Lung (tissue), 12 donors: ENCODE measurements around the gene ACTR5. TPM values are rescaled to one million over a fixed set of nuclear protein-coding genes. Genes with fewer than 3 reads are reported as not detected.
"Not testable (repeated sequence)": the region's sequence is repeated elsewhere in the genome, so short reads cannot be mapped to it uniquely, and the experiment has no call there.

Experiments used
- ATAC-seq: fragments of 200-7000 bp; cut with Tn5 transposase; one replicate; pipeline ENCODE4 v1.9.1; 2020; ENCODE audit warnings: moderate number of reproducible peaks; ENCODE audit not compliant: insufficient read depth, low FRiP score
- DNase-seq, 3 donors: peaks; one replicate each; pipeline ENCODE4 v3.0.0-alpha.2; 2013 to 2017
- H3K27ac ChIP-seq, 2 donors: one replicate each; pipeline ENCODE4 v1.5.1; 2013; ENCODE audit warnings: mild to moderate bottlenecking in 2 of 2, moderate library complexity in 2 of 2, control low read depth in 1 of 2, inconsistent platforms in 1 of 2, low read depth in 1 of 2, low read length in 1 of 2
- H3K27me3 ChIP-seq, 3 donors: one replicate each; pipeline ENCODE4 v1.5.1; 2013; ENCODE audit warnings: low read length in 2 of 3; ENCODE audit not compliant: control insufficient read depth in 3 of 3, insufficient read depth in 3 of 3
- H3K36me3 ChIP-seq, 4 donors: one replicate each; pipeline ENCODE4 v1.5.1; 2013; ENCODE audit warnings: low read length in 4 of 4, mild to moderate bottlenecking in 1 of 4, moderate library complexity in 1 of 4; ENCODE audit not compliant: control insufficient read depth in 4 of 4, insufficient read depth in 4 of 4
- H3K4me1 ChIP-seq, 5 donors: one replicate each; pipeline ENCODE4 v1.5.1; 2013; ENCODE audit warnings: low read length in 5 of 5, mild to moderate bottlenecking in 2 of 5, moderate library complexity in 1 of 5; ENCODE audit not compliant: control insufficient read depth in 5 of 5, insufficient read depth in 5 of 5
- H3K4me3 ChIP-seq: one replicate; pipeline ENCODE4 v1.5.1; 2013; ENCODE audit warnings: mild to moderate bottlenecking, control low read depth, moderate library complexity
- H3K9ac ChIP-seq, 2 donors: one replicate each; pipeline ENCODE4 v1.5.1; 2013; ENCODE audit warnings: low read length in 2 of 2, control low read depth in 1 of 2; ENCODE audit not compliant: insufficient read depth in 1 of 2
- H3K9me3 ChIP-seq, 4 donors: one replicate each; pipeline ENCODE4 v1.5.1; 2013; ENCODE audit warnings: low read length in 3 of 4, mild to moderate bottlenecking in 1 of 4, moderate library complexity in 1 of 4; ENCODE audit not compliant: control insufficient read depth in 4 of 4, insufficient read depth in 3 of 4
- WGBS, 2 donors: extraction: QIAGEN DNeasy Blood & Tissue Kit; methylation state at CpG; one replicate each; pipeline ENCODE4 v1.1.7; 2013; 5-methylcytosine and 5-hydroxymethylcytosine counted together
- polyA plus RNA-seq, 2 donors: library from polyadenylated mRNA; stranded (reverse); fragments of 200-250 nt; gene quantifications; one replicate each; pipeline ENCODE4 v1.2.1, GENCODE V29; 2013
- total RNA-seq, 2 donors: library from RNA; depleted of rRNA in 1 of 2; stranded (reverse); fragments of >200 nt in 1 of 2; gene quantifications; one replicate each; pipeline ENCODE4 v1.2.1, GENCODE V29; 2014 to 2021
- TF ChIP-seq, protein P1 (sequence below): IDR thresholded peaks from 2 replicates; pipeline ENCODE4 v1.5.1; 2012; ENCODE audit warnings: mild to moderate bottlenecking; ENCODE audit errors: control extremely low read depth, extremely low read depth
- donor health status: control.
- donor health status: control.
- donor health status: Bipolar disorder and iron deficiency.
- donor health status: healthy.
- donor health status: DM: yes; HTN: yes; CAD: no.

ACTR5 gene
- total and polyA plus RNA-seq, 4 donors: 5.3 to 9.5 (median 6.4) TPM

DNA sequence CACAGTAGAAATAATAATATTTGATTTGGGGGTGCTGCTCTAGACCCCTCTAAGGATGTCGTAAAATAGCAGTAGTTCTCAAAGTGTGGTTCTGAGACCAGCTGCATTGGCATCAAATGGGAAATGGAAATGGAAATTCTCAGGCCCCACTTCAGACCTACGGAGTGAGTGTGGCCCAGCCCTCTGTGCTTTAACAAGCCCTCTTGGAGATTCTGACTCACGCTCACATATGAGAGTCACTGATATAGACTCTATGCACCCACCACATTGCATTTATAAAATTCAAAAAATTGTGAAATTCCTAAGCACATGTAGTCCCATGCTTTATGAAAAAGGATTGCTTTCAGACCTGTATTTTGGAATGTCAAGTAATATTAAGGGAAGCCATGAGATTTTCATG is 43.0 kb downstream of the ACTR5 start:
- Histone ChIP-seq H3K27ac (no peak overlapping the region), H3K9ac (no peak overlapping the region), H3K36me3 (no peaks in the 10 kb centered on the region), H3K4me3 (no peak overlapping the region), H3K4me1 (no peaks in the 10 kb centered on the region), H3K27me3 (peaks cover 0 to 2% (median 0%) of the 10 kb centered on the region in 3 donors), H3K9me3 (peaks cover 0 to 16% (median 0%) of the 10 kb centered on the region in 4 donors)
- ATAC-seq: no peak
- no peak for DNase-seq
- TF ChIP-seq, protein P1, sequence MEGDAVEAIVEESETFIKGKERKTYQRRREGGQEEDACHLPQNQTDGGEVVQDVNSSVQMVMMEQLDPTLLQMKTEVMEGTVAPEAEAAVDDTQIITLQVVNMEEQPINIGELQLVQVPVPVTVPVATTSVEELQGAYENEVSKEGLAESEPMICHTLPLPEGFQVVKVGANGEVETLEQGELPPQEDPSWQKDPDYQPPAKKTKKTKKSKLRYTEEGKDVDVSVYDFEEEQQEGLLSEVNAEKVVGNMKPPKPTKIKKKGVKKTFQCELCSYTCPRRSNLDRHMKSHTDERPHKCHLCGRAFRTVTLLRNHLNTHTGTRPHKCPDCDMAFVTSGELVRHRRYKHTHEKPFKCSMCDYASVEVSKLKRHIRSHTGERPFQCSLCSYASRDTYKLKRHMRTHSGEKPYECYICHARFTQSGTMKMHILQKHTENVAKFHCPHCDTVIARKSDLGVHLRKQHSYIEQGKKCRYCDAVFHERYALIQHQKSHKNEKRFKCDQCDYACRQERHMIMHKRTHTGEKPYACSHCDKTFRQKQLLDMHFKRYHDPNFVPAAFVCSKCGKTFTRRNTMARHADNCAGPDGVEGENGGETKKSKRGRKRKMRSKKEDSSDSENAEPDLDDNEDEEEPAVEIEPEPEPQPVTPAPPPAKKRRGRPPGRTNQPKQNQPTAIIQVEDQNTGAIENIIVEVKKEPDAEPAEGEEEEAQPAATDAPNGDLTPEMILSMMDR: no peak
- WGBS, 2 donors: 66 to 87% methylated on average over 3 of the region's 3 CpGs

DNA sequence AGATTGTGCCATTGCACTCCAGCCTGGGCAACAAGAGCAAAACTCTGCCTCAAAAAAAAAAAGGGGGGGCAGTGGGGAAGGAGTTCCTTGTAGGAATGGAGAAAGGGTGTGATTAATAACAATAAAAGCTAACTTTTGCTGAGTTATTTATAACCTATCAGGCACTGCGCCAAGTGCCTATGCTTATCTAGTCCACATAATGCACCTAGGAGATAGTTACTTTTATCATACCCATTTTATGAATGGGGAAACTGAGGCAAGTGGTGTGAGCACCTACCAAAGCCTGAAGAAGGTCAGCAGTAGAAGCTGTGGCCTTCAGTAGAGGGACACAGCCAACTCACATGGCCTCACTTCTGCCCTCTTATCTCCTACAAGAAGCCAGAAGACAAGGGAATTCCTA is 43.7 kb downstream of the ACTR5 start:
- Histone ChIP-seq H3K27me3 (peaks cover 0 to 2% (median 0%) of the 10 kb centered on the region in 3 donors), H3K36me3 (no peaks in the 10 kb centered on the region), H3K4me1 (no peaks in the 10 kb centered on the region), H3K9me3 (peaks cover 0 to 16% (median 0%) of the 10 kb centered on the region in 4 donors), H3K4me3 (no peak overlapping the region), H3K9ac (no peak overlapping the region), H3K27ac (no peak overlapping the region)
- ATAC-seq: no peak
- 95 to 97% methylated on average over 1 of the region's 1 CpG for WGBS, 2 donors
- TF ChIP-seq, protein P1: no peak
- no peak for DNase-seq

DNA sequence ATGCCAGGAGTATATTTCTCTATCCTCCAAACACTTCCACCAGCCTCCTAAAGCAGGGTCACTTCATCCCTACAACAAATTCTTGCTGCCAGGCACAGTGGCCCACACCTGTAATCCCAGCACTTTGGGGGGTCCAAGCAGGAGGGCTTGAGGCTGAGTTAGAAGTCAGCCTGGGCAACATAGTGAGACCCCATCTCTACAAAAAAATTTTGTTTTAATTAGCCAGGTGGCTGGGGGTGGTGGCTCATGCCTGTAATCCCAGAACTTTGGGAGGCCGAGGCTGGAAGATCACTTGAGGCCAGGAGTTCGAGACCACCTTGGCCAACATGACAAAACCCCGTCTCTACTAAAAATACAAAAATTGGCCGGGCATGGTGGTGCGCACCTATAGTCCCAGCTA is 45.8 kb downstream of the ACTR5 start:
- ATAC-seq, H3K27ac ChIP-seq: not testable (repeated sequence)

DNA sequence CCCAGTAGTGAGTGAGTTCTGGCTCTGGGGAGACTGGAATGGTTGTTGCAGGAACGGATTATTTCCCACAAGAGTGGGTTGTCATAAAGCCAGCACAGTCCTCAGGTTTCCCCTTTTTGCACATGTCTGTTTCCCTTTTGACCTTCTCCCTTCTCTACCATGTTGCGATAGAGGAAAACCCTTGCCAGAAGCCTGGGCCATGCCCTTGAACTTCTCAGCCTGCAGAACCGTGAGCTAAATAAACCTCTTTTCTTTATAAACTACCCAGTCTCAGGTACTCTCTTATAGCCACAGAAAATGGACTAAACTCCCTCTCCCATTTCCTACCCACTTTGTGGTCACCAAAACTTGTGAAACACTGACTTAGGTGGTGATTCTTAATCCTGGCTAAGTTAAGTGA is 50.0 kb downstream of the ACTR5 start:
- TF ChIP-seq, protein P1: no peak
- Histone ChIP-seq H3K4me3 (no peak overlapping the region), H3K27ac (peak overlapping the region in 1 of 2 donors; percentile 17), H3K9ac (no peak overlapping the region), H3K9me3 (peaks cover 0 to 2% (median 0%) of the 10 kb centered on the region in 4 donors), H3K27me3 (peaks cover 0 to 2% (median 0%) of the 10 kb centered on the region in 3 donors), H3K4me1 (peaks cover 0 to 4% (median 0%) of the 10 kb centered on the region in 5 donors), H3K36me3 (no peaks in the 10 kb centered on the region)
- DNase-seq: no peak
- WGBS, 2 donors: 69 to 84% methylated on average over 3 of the region's 3 CpGs
- ATAC-seq: no peak

More for the DNA sequence above, 45.8 kb downstream of the ACTR5 start:
- not testable (repeated sequence) for H3K36me3 ChIP-seq, H3K9me3 ChIP-seq, DNase-seq, H3K4me3 ChIP-seq, H3K27me3 ChIP-seq, H3K9ac ChIP-seq, H3K4me1 ChIP-seq
- WGBS, 2 donors: 95 to 96% methylated on average over 5 of the region's 5 CpGs
